ACC112 (cell line): ENCODE measurements around the gene LOXHD1.

ENCODE experiments used
- H2AFZ ChIP-seq: fragments of 200-600 bp; sonication (generic); one replicate; pipeline ENCODE4 v1.6.0; 2017; ENCODE audit warnings: antibody characterized with exemption, low read length; ENCODE audit not compliant: unreplicated experiment
- H3K27ac ChIP-seq: fragments of 200-600 bp; sonication (generic); 2 replicates; pipeline ENCODE4 v1.5.1; 2014; ENCODE audit warnings: low read depth, mild to moderate bottlenecking, antibody characterized with exemption, low read length, moderate library complexity
- H3K27me3 ChIP-seq: fragments of 200-600 bp; sonication (generic); 2 replicates; pipeline ENCODE4 v1.6.1; 2014; ENCODE audit warnings: mild to moderate bottlenecking, antibody characterized with exemption, low read length, moderate library complexity, mixed read lengths; ENCODE audit not compliant: insufficient read depth
- H3K36me3 ChIP-seq: fragments of 200-600 bp; sonication (generic); 2 replicates; pipeline ENCODE4 v1.6.1; 2016; ENCODE audit warnings: mild to moderate bottlenecking, antibody characterized with exemption, low read length, moderate library complexity, mixed read lengths; ENCODE audit not compliant: insufficient read depth
- H3K4me1 ChIP-seq: fragments of 200-600 bp; sonication (generic); one replicate; pipeline ENCODE4 v1.6.1; 2016; ENCODE audit warnings: low read length, mixed read lengths; ENCODE audit not compliant: insufficient read depth, unreplicated experiment, control insufficient read depth
- H3K4me3 ChIP-seq: fragments of 200-600 bp; sonication (generic); 2 replicates; pipeline ENCODE4 v1.5.1; 2014; ENCODE audit warnings: mild to moderate bottlenecking, low read depth, low read length
- H3K79me2 ChIP-seq: fragments of 200-600 bp; sonication (generic); one replicate; pipeline ENCODE4 v1.6.0; 2016; ENCODE audit warnings: low read length; ENCODE audit not compliant: control insufficient read depth, unreplicated experiment, insufficient read depth

LOXHD1 gene

GRCh38 chr18:46449033-46449432 is 208.0 kb downstream of the LOXHD1 start:
- no peaks in the 10 kb centered on the region for H3K4me1 ChIP-seq
- H3K27ac ChIP-seq, result no peak overlapping the region
- H2AFZ ChIP-seq, result no peak overlapping the region
- H3K4me3 ChIP-seq, result no peak overlapping the region
- no peaks in the 10 kb centered on the region for H3K79me2 ChIP-seq
- peaks cover 14% of the 10 kb centered on the region for H3K27me3 ChIP-seq
- no peaks in the 10 kb centered on the region for H3K36me3 ChIP-seq

GRCh38 chr18:46448347-46448746 is 208.7 kb downstream of the LOXHD1 start:
- Histone ChIP-seq H3K79me2 (no peaks in the 10 kb centered on the region), H3K36me3 (no peaks in the 10 kb centered on the region), H3K4me1 (no peaks in the 10 kb centered on the region), H3K27ac (no peak overlapping the region), H2AFZ (no peak overlapping the region), H3K27me3 (peaks cover 14% of the 10 kb centered on the region), H3K4me3 (no peak overlapping the region)

GRCh38 chr18:46447792-46448191 is 209.2 kb downstream of the LOXHD1 start:
- no peak overlapping the region for H3K27ac ChIP-seq
- H3K4me1 ChIP-seq, result no peaks in the 10 kb centered on the region
- peaks cover 17% of the 10 kb centered on the region for H3K27me3 ChIP-seq
- no peak overlapping the region for H2AFZ ChIP-seq
- H3K79me2 ChIP-seq, result no peaks in the 10 kb centered on the region
- no peak overlapping the region for H3K4me3 ChIP-seq
- H3K36me3 ChIP-seq, result no peaks in the 10 kb centered on the region

GRCh38 chr18:46447323-46447722 is 209.7 kb downstream of the LOXHD1 start:
- H2AFZ ChIP-seq, result no peak overlapping the region
- no peaks in the 10 kb centered on the region for H3K4me1 ChIP-seq
- H3K27ac ChIP-seq, result no peak overlapping the region
- H3K4me3 ChIP-seq, result no peak overlapping the region
- H3K36me3 ChIP-seq, result no peaks in the 10 kb centered on the region
- H3K79me2 ChIP-seq, result no peaks in the 10 kb centered on the region
- H3K27me3 ChIP-seq, result peaks cover 17% of the 10 kb centered on the region

GRCh38 chr18:46445522-46446313 is 211.3 kb downstream of the LOXHD1 start:
- Histone ChIP-seq H3K79me2 (no peaks in the 10 kb centered on the region), H3K36me3 (no peaks in the 10 kb centered on the region), H3K4me3 (no peak overlapping the region), H2AFZ (no peak overlapping the region), H3K4me1 (no peaks in the 10 kb centered on the region), H3K27me3 (peaks cover 17% of the 10 kb centered on the region), H3K27ac (no peak overlapping the region)

- Histone ChIP-seq H3K79me2 (no peaks in the 10 kb centered on the region), H3K36me3 (no peaks in the 10 kb centered on the region), H2AFZ (no peak overlapping the region), H3K4me1 (no peaks in the 10 kb centered on the region), H3K4me3 (no peak overlapping the region), H3K27ac (no peak overlapping the region), H3K27me3 (0 out of 2 replicates have a peak, but pooled peaks cover 6% of the 10 kb centered on the region)
Measured at GRCh38 chr18:46439037-46439436, 218.0 kb downstream of the LOXHD1 start.

- H3K79me2 ChIP-seq, result no peaks in the 10 kb centered on the region
- H3K4me3 ChIP-seq, result no peak overlapping the region
- H2AFZ ChIP-seq, result no peak overlapping the region
- no peak overlapping the region for H3K27ac ChIP-seq
- no peaks in the 10 kb centered on the region for H3K36me3 ChIP-seq
- H3K4me1 ChIP-seq, result no peaks in the 10 kb centered on the region
- H3K27me3 ChIP-seq, result 0 out of 2 replicates have a peak, but pooled peaks cover 3% of the 10 kb centered on the region
Measured at GRCh38 chr18:46437061-46437460, 220.0 kb downstream of the LOXHD1 start.

- Histone ChIP-seq H3K79me2 (no peaks in the 10 kb centered on the region), H2AFZ (no peak overlapping the region)
Measured at GRCh38 chr18:46436621-46437020, 220.4 kb downstream of the LOXHD1 start.

GRCh38 chr18:46435031-46435430 is 222.0 kb downstream of the LOXHD1 start:
- no peak overlapping the region for H3K4me3 ChIP-seq
- no peaks in the 10 kb centered on the region for H3K79me2 ChIP-seq
- no peak overlapping the region for H2AFZ ChIP-seq
- no peaks in the 10 kb centered on the region for H3K36me3 ChIP-seq
- H3K4me1 ChIP-seq, result no peaks in the 10 kb centered on the region
- peaks cover 8% of the 10 kb centered on the region; the same call in 1 of the 2 replicates for H3K27me3 ChIP-seq
- H3K27ac ChIP-seq, result no peak overlapping the region

More at GRCh38 chr18:46436621-46437020, 220.4 kb downstream of the LOXHD1 start:
- Histone ChIP-seq H3K4me1 (no peaks in the 10 kb centered on the region), H3K27me3 (peaks cover 7% of the 10 kb centered on the region; the same call in 1 of the 2 replicates), H3K27ac (no peak overlapping the region), H3K4me3 (no peak overlapping the region), H3K36me3 (no peaks in the 10 kb centered on the region)

GRCh38 chr18:46434629-46435028 is 222.4 kb downstream of the LOXHD1 start:
- H3K36me3 ChIP-seq, result no peaks in the 10 kb centered on the region
- no peak overlapping the region for H3K27ac ChIP-seq
- no peak overlapping the region for H3K4me3 ChIP-seq
- no peaks in the 10 kb centered on the region for H3K4me1 ChIP-seq
- no peak overlapping the region for H2AFZ ChIP-seq
- H3K27me3 ChIP-seq, result peaks cover 8% of the 10 kb centered on the region; the same call in 1 of the 2 replicates
- no peaks in the 10 kb centered on the region for H3K79me2 ChIP-seq
